GM18873 (cell line): ENCODE measurements around the gene IGF1R.
A peak's percentile ranks its signal among the peaks of the same experiment; 100 is the strongest.
"Not testable (repeated sequence)": the region's sequence is repeated elsewhere in the genome, so short reads cannot be mapped to it uniquely, and the experiment has no call there.

Experiments
- ATAC-seq: cut with Tn5 transposase; IDR thresholded peaks from one replicate; pipeline ENCODE4 v1.9.1; 2021; ENCODE audit warnings: mild to moderate bottlenecking, moderate library complexity, moderate number of reproducible peaks; ENCODE audit not compliant: unreplicated experiment, low FRiP score

IGF1R gene

GRCh38 chr15:98647774-98648653 lies at the start of gene IGF1R:
Gene IGF1R (plus strand): TSS chr15:98648539. CDS start chr15:98649582, 1,043 bp downstream.
- peak; percentile 49 for ATAC-seq

GRCh38 chr15:98599909-98600691 lies 48.2 kb upstream of the IGF1R start:
- no peak for ATAC-seq

- no peak for ATAC-seq
These were observed 43.4 kb upstream of the IGF1R start for GRCh38 chr15:98604983-98605382.

GRCh38 chr15:98609144-98609852 lies 39.0 kb upstream of the IGF1R start:
- ATAC-seq = no peak

GRCh38 chr15:98610991-98611390 lies 37.3 kb upstream of the IGF1R start:
- no peak for ATAC-seq

GRCh38 chr15:98611808-98612207 lies 36.5 kb upstream of the IGF1R start:
- ATAC-seq = no peak

- no peak for ATAC-seq
These were observed 35.7 kb upstream of the IGF1R start for GRCh38 chr15:98612490-98613110.

GRCh38 chr15:98614681-98615080 lies 33.7 kb upstream of the IGF1R start:
- ATAC-seq = no peak

GRCh38 chr15:98616397-98616796 lies 31.9 kb upstream of the IGF1R start:
- no peak for ATAC-seq

- no peak for ATAC-seq
These were observed 30.9 kb upstream of the IGF1R start for GRCh38 chr15:98617328-98617980.

- ATAC-seq = not testable (repeated sequence)
These were observed 29.8 kb upstream of the IGF1R start for GRCh38 chr15:98618576-98618975.

GRCh38 chr15:98620020-98620419 lies 28.3 kb upstream of the IGF1R start:
- ATAC-seq = no peak

GRCh38 chr15:98621021-98621420 lies 27.3 kb upstream of the IGF1R start:
- no peak for ATAC-seq

GRCh38 chr15:98625614-98626013 lies 22.7 kb upstream of the IGF1R start:
- ATAC-seq = no peak

- ATAC-seq = no peak
These were observed 22.2 kb upstream of the IGF1R start for GRCh38 chr15:98626153-98626552.

GRCh38 chr15:98628216-98628615 lies 20.1 kb upstream of the IGF1R start:
- ATAC-seq = no peak

GRCh38 chr15:98635848-98636247 lies 12.5 kb upstream of the IGF1R start:
- no peak for ATAC-seq

GRCh38 chr15:98643115-98643514 lies 5.2 kb upstream of the IGF1R start:
- ATAC-seq = no peak

GRCh38 chr15:98646546-98647025 lies 1.8 kb upstream of the IGF1R start:
- no peak for ATAC-seq
